ENCODE results near the gene TEX13A. TPM values are rescaled to one million over a fixed set of nuclear protein-coding genes. Genes with fewer than 3 reads are reported as not detected.
A peak's percentile ranks its signal among the peaks of the same experiment; 100 is the strongest.

The TEX13A gene
- total and polyA plus RNA-seq, 2 experiments from 2014 or later = 0.14 TPM; not detected in 1

DNA sequence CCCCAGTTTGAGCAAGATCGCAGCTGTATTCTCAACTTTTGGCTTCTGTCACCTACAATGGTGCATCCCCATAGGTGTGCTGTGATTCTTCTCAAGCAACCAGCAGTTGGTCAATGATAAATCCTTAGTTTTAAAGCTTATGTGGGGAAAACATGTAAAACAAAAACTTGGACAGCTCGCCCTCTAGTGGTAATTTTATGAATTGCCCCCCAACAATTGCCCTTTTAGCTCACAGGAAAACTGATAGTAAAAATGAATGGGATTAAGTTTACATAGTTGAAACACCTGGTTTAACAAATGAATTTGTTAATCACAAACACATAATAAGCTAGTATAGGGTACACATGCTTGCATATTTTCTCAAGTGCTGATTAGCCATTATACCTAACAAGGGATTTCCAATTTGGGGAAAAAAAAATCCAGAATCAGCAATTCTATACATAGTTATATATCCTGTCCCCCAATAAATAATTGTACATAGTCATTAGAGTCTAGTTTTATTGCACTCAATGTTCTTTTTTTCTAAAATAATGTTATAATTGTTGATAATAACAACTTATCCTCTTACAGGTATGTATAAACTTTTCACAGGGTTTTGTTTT, 30.1 kb downstream of the TEX13A start:
- no peaks in the 10 kb centered on the region for H3K36me3 ChIP-seq (ENCODE audit: insufficient read depth)
- no peak overlapping the region for H3K27ac ChIP-seq (ENCODE audit: low read depth)
- H3K27me3 Mint-ChIP-seq (ENCODE audit: insufficient read depth, low read depth, poor library complexity) = no peaks in the 10 kb centered on the region
- no peak overlapping the region; the same call in 1 of the 2 replicates for H2AFZ ChIP-seq
- H3K4me2 ChIP-seq = no peak overlapping the region
- peaks cover 5% of the 10 kb centered on the region; the same call in 1 of the 3 replicates for H3K9me3 Mint-ChIP-seq
- no peaks in the 10 kb centered on the region for H3K36me3 Mint-ChIP-seq (ENCODE audit: low read depth)
- H3K4me3 Mint-ChIP-seq = no peak overlapping the region
- TF ChIP-seq, protein P1, sequence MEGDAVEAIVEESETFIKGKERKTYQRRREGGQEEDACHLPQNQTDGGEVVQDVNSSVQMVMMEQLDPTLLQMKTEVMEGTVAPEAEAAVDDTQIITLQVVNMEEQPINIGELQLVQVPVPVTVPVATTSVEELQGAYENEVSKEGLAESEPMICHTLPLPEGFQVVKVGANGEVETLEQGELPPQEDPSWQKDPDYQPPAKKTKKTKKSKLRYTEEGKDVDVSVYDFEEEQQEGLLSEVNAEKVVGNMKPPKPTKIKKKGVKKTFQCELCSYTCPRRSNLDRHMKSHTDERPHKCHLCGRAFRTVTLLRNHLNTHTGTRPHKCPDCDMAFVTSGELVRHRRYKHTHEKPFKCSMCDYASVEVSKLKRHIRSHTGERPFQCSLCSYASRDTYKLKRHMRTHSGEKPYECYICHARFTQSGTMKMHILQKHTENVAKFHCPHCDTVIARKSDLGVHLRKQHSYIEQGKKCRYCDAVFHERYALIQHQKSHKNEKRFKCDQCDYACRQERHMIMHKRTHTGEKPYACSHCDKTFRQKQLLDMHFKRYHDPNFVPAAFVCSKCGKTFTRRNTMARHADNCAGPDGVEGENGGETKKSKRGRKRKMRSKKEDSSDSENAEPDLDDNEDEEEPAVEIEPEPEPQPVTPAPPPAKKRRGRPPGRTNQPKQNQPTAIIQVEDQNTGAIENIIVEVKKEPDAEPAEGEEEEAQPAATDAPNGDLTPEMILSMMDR (conservative IDR thresholded peaks at IDR 0.05; ENCODE audit: low read depth in 2 of 2) = peak; percentile 49 to 75
- TF ChIP-seq ZNF331 (CRISPR knock-in tag; IDR thresholded peaks at IDR 0.05; ENCODE audit: low read depth) = no peak
- no peak for TF ChIP-seq EZH2 (IDR thresholded peaks at IDR 0.05; ENCODE audit: low read depth, unreplicated experiment)
- no peak for TF ChIP-seq NANOG (IDR thresholded peaks at IDR 0.05; ENCODE audit: borderline replicate concordance)
- no peak for TF ChIP-seq EZH2phosphoT487 (IDR thresholded peaks at IDR 0.05; ENCODE audit: unreplicated experiment)
- no peak for TF ChIP-seq ZNF114 (CRISPR knock-in tag; IDR thresholded peaks at IDR 0.05)
- no peaks in the 10 kb centered on the region for H3K4me1 Mint-ChIP-seq
- DNase-seq (ENCODE audit: low spot score) (peak; percentile 36), ATAC-seq (no peak)
- no peaks in the 10 kb centered on the region for H3K4me1 ChIP-seq (ENCODE audit: insufficient read depth)
- H4K20me1 ChIP-seq (replicated peaks; ENCODE audit: insufficient read depth) = no peaks in the 10 kb centered on the region
- H3K79me2 ChIP-seq (replicated peaks; ENCODE audit: insufficient read depth) = no peaks in the 10 kb centered on the region
- no peak overlapping the region for H3K27ac Mint-ChIP-seq
- no peaks in the 10 kb centered on the region for H3K9me2 ChIP-seq (ENCODE audit: insufficient read depth)
- no peak overlapping the region for H3K4me3 ChIP-seq
- no peaks in the 10 kb centered on the region for H3K27me3 ChIP-seq (ENCODE audit: insufficient read depth)
- H3F3A ChIP-seq (replicated peaks; ENCODE audit: low read depth) = no peaks in the 10 kb centered on the region

DNA sequence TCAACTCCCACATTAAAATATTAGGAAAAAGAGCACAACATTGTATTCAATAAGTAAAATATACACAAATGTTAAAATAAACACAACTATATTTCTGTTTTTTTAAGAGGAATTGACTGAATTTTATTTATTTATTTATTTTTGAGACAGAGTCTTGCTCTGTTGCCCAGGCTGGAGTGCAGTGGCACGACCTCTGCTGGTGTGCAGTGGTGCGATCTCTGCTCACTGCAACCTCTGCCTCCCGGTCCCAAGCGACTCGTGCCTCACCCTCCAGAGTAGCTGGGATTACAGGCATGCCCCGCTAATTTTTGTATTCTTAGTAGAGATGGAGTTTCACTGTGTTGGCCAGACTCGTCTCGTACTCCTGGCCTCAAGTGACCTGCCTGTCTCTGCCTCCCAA, 31.4 kb downstream of the TEX13A start:
- no peaks in the 10 kb centered on the region for H3K27me3 Mint-ChIP-seq (ENCODE audit: insufficient read depth, low read depth, poor library complexity)
- peaks cover 5% of the 10 kb centered on the region; the same call in 1 of the 3 replicates for H3K9me3 Mint-ChIP-seq
- no peak overlapping the region for H2AFZ ChIP-seq
- H3K4me2 ChIP-seq = no peak overlapping the region
- H3K36me3 ChIP-seq (ENCODE audit: insufficient read depth) = no peaks in the 10 kb centered on the region
- H3K79me2 ChIP-seq (replicated peaks; ENCODE audit: insufficient read depth) = no peaks in the 10 kb centered on the region
- no peaks in the 10 kb centered on the region for H3K9me2 ChIP-seq (ENCODE audit: insufficient read depth)
- H3K27ac Mint-ChIP-seq = no peak overlapping the region
- H3K27ac ChIP-seq (ENCODE audit: low read depth) = no peak overlapping the region
- no peaks in the 10 kb centered on the region for H3K36me3 Mint-ChIP-seq (ENCODE audit: low read depth)
- no peak overlapping the region for H3K4me3 Mint-ChIP-seq
- no peaks in the 10 kb centered on the region for H3F3A ChIP-seq (replicated peaks; ENCODE audit: low read depth)
- H3K4me1 Mint-ChIP-seq = no peaks in the 10 kb centered on the region
- H3K4me1 ChIP-seq (ENCODE audit: insufficient read depth) = no peaks in the 10 kb centered on the region
- no peaks in the 10 kb centered on the region for H4K20me1 ChIP-seq (replicated peaks; ENCODE audit: insufficient read depth)
- ATAC-seq = no peak
- H3K4me3 ChIP-seq = no peak overlapping the region
- DNase-seq (ENCODE audit: low spot score) = no peak
- no peaks in the 10 kb centered on the region for H3K27me3 ChIP-seq (ENCODE audit: insufficient read depth)
- TF ChIP-seq, protein P2, sequence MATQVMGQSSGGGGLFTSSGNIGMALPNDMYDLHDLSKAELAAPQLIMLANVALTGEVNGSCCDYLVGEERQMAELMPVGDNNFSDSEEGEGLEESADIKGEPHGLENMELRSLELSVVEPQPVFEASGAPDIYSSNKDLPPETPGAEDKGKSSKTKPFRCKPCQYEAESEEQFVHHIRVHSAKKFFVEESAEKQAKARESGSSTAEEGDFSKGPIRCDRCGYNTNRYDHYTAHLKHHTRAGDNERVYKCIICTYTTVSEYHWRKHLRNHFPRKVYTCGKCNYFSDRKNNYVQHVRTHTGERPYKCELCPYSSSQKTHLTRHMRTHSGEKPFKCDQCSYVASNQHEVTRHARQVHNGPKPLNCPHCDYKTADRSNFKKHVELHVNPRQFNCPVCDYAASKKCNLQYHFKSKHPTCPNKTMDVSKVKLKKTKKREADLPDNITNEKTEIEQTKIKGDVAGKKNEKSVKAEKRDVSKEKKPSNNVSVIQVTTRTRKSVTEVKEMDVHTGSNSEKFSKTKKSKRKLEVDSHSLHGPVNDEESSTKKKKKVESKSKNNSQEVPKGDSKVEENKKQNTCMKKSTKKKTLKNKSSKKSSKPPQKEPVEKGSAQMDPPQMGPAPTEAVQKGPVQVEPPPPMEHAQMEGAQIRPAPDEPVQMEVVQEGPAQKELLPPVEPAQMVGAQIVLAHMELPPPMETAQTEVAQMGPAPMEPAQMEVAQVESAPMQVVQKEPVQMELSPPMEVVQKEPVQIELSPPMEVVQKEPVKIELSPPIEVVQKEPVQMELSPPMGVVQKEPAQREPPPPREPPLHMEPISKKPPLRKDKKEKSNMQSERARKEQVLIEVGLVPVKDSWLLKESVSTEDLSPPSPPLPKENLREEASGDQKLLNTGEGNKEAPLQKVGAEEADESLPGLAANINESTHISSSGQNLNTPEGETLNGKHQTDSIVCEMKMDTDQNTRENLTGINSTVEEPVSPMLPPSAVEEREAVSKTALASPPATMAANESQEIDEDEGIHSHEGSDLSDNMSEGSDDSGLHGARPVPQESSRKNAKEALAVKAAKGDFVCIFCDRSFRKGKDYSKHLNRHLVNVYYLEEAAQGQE (IDR thresholded peaks at IDR 0.05; ENCODE audit: unreplicated experiment) = no peak
- TF ChIP-seq ZNF331 (CRISPR knock-in tag; IDR thresholded peaks at IDR 0.05; ENCODE audit: low read depth) = no peak
- no peak for TF ChIP-seq JUNB (IDR thresholded peaks at IDR 0.05; ENCODE audit: unreplicated experiment)
- no peak for TF ChIP-seq ZNF114 (CRISPR knock-in tag; IDR thresholded peaks at IDR 0.05)
- TF ChIP-seq, protein P1 (conservative IDR thresholded peaks at IDR 0.05; ENCODE audit: low read depth in 2 of 2) = no peak
- no peak for TF ChIP-seq EZH2 (IDR thresholded peaks at IDR 0.05; ENCODE audit: low read depth, unreplicated experiment)
- TF ChIP-seq EZH2phosphoT487 (IDR thresholded peaks at IDR 0.05; ENCODE audit: unreplicated experiment) = no peak
- TF ChIP-seq NANOG (IDR thresholded peaks at IDR 0.05; ENCODE audit: borderline replicate concordance) = no peak
- TF ChIP-seq STAT1 (IDR thresholded peaks at IDR 0.05; ENCODE audit: unreplicated experiment) = no peak
- TF ChIP-seq CREB1 (CRISPR knock-in tag; IDR thresholded peaks at IDR 0.05; ENCODE audit: low read depth) = no peak
- no peak for TF ChIP-seq POLR2AphosphoS5 (IDR thresholded peaks at IDR 0.05; ENCODE audit: low read depth)
